GM19023 (cell line): Measurements from ENCODE around the gene AMPD3.

ENCODE experiments used
- ATAC-seq: cut with Tn5 transposase; IDR thresholded peaks from one replicate; pipeline ENCODE4 v1.9.1; 2021; ENCODE audit warnings: mild to moderate bottlenecking, moderate library complexity; ENCODE audit not compliant: unreplicated experiment

Gene AMPD3

DNA sequence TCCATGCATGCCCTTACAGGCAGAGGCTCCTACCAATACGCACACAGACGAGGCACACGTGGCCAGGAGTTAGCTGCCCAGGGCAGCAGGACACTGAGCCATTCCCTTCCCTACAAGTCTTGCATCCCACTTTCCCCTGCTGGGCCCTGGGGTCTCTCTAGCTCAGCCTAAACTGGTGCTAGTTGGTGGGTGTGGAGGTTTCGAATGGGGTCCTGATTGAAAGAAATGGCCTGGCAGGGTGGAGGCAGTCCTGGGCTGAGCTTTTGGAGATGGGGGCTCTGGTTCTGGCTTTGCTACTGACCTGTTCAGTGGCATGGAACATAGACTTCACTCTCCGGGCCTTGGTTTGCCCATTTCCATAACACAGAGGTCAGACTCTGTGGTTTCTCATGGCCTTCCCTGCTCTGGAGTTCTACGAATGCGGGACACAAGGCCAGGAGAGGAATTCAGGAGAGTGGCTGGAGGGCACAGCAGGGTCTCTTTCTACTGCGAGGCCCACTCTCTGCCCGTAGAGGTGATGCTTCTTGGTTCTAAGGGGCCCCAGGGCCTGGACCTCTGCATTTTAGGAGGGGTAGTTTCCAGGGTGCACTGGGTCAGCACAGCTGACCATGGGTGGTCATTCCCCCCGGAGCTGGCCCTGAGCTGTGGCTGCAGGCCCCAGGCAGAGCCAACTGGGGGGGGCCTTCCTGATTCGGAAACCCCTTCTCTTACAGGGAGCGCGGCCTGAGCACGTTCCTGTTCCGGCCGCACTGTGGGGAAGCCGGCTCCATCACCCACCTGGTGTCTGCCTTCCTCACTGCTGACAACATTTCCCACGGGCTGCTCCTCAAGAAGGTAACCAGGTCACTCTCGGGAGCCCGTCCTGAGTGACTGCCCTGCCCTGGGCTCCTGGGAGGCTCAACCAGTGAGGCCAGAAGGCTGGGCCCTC lies 46.0 kb downstream of the AMPD3 start:
- ATAC-seq: no peak

DNA sequence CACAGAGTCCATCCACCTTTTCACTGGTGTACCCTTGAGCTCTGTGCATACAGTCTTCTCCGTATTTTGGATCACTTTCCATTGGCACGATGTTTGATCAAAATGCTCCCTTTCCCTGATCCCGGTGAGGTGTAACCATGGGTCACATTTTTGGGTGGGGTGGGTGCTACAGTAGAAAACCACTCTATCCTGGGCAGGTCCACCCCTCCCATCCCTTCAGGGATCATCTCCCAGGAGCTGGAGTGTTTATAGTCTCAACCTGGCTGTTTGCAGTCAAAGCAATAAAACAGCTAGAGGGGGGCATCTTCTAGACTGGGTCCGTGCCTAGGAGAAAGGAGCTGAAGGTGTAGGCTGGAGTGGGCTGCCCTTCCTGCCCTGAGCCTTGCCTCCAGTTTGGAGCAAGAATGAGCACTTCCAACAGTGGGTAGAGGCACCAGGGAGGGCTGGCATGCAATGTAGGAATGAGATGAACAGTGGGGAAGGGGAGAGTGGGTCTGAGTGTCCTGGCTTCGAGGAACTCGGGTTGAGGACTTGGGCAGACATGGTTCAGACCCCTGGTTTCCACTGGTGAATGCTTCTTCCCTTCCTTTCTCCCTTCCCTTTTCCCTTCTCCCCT lies 47.1 kb downstream of the AMPD3 start:
- no peak for ATAC-seq

DNA sequence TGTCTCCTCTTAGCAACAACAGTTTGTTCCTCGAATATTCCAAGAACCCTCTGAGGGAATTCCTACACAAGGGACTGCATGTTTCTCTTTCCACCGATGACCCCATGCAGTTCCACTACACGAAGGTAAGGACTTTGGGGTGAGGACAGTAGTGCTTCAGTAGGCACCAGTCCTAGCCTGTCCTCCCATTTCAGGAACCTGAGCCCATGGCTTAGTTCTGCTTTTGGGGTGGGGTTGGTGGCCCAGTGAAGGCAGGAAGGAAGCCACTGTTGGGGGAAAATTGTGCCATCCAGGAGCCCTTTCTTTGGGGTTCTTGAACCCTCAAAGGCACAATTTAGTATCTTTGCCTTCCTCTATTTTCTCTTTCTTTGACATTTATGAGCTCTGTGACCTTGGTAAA lies 47.7 kb downstream of the AMPD3 start:
- ATAC-seq: no peak

DNA sequence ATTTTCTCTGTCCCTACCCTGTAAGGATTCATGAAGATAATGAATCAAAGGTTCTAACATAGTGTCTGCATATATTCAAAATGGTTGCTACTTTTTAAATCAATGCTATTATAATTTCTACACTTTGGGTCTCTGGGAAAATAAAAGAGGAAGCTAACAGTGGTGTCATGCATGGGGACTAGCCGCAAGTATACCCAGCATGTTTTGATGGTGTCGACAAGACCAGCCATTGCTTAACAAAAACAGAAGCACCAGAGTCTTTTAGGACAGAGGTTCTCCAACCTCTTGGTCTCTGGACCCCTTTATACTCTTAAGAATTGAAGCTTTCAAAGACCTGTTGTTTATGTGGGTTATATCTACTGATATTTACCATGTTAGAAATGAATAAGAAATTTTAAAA lies 48.2 kb downstream of the AMPD3 start:
- ATAC-seq: no peak

DNA sequence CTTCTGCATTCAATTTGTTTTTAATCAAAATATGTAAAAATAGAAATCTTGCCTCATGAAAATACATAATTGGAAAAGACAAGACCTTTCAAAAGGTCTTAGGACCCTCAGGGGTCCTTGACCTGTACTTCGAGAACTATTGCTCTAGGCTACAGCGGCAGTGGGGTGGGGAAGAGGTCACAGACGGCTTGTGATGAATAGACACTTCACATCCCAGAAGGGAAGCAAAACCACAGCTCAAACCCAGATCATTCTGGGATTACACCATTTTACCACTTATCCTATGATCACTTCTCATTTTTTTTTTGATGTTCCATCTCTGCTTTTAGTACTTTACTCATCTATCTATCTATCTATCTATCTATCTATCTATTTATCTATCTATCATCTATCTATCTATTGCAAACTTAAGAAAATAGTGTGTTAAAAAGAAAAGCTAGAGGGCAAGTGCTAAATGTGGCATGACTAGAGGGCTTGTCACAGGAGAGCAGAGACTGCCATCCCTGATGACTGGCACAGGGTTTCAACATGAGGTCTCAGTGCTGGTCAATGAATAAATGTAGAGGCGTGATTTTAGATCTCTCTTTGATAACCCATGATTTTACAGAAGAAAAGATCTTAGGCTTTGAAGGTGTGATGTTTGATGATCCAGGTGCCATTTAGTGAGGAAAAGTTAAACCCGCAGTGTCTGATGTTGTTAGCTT lies 48.9 kb downstream of the AMPD3 start:
- ATAC-seq: no peak

DNA sequence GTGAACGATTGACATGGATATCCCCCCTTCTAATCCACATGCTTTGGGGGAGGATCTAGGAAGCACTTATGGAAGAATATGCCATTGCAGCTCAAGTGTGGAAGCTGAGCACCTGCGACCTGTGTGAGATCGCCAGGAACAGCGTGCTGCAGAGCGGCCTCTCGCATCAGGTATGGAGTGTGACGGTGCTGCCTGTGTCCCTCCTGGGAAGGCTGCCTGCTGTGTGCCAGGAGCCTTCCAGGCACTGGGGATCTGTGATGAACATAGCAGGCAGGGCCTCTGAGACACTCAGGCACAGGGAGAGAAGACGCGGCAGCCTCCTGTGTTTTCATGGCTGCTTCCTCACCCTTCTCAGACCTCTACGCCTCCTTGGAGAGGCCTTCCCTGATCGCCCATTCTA lies 49.4 kb downstream of the AMPD3 start:
- no peak for ATAC-seq

DNA sequence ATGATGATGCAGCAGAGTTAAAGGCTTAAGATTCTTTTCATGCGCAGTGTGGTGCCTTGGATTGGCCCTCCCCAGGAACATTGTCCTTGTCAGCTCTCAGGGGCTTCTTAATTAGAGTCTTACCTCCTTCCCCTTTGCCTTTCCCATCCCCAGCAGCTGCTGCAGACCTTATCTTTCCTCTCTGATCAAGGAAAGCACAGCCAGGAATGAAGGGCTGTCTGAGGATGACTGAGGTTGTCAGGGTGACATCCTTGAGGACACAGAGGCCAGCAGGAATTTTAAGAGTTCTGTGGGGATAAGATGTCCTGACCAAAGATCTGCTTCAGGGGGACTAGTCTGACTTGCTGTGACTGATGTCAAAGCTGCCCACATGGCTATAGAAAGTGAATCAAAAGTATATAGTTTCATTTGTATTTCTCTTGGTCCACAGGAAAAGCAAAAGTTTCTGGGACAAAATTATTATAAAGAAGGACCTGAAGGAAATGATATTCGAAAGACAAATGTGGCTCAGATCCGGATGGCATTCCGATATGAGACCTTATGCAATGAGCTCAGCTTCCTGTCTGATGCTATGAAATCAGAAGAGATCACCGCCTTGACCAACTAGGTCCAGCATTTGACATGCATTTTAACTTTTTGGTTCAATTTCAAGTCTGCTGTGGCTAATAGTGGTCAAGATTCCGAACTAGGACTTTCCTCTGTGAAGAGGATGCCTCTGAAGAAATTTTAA lies 50.4 kb downstream of the AMPD3 start:
- ATAC-seq: no peak

DNA sequence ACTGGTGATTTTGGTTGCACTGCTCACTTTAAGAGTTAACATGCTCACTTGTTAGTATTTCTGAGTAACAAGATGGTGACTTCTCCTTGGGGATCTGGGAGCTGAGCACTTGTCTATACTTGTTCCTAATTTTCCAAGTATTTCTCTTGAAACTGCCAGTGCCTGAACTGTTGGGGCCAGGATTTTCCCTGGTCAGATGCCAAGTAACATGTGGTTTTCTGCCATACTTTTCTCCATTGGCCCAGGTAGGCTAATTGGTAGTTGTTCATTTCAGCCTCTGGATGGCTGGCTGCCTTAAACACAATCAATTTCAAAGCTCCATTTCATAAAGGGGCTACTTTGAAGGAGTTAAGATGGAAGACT lies 50.9 kb downstream of the AMPD3 start:
- ATAC-seq: no peak

DNA sequence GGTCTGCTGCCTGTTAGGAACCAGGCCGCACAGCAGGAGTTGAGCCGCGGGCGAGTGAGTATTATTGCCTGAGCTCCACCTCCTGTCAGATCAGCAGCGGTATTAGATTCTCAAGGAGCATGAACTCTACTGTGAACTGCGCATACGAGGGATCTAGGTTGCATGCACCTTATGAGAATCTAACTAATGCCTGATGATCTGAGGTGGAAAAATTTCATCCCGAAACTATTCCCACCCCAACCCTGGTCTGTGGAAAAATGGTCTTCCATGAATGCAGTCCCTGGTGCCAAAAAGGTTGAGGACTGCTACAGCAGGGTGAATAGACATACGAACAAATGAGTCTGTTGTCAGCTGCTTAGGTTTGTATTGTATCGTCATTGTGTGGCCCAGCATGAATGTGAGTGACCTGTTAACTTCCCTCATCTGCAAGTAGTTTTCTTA lies 56.1 kb downstream of the AMPD3 start:
- ATAC-seq: no peak

DNA sequence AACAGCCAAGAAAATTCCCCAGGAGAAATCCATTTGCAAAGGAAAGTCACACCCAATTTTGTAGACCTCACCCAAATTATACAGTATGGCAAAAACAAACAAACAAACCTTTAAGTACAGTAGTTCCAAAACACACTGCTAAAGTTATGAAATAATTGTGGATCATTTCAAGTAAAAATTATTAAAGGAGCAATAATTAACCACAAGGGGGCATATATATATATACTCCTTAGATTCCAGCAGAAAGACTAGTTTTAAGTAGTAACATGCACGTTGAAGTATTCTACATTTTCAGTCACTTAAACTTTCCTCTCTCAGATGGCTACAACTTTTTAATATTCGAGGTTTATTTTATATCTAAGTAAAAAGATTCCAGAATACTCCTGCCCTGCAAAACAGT lies 59.1 kb downstream of the AMPD3 start:
- ATAC-seq: no peak

DNA sequence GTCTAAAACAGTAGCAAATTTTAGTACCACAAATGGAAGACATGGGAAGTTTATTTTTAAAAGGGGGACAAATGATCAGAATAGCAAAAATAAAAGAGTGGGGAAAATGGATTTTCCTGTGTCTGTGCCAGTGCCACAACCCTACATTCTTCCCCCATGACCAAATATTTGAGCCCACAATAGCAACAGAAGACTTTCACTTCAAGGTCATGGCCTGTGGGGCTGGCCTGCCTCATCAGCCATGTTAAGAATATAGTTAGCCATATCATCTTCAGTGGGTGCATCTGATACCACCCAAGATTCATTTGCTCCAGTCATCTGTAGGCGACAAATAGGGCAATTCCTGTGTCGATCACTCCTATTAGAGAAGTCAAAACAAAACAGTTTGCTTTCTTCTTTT lies 59.6 kb downstream of the AMPD3 start:
- no peak for ATAC-seq

DNA sequence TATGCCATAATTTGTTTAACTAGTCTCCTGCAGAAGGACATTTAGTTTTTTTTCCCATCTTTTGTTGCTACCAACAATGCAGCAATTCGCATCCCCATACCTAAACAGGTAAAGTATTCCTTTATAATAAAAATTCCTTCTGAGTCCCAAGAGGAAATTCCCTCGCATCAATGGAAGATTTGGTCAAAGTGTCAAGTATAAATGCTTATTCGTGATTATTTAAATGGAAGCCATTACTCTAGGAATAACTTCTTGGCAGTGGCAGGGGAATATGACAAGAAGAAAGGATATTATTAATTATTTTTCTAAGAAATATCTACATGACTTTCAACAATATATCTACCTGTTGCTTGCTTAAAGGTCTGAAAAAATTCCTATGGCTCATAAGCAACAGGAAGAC lies 60.4 kb downstream of the AMPD3 start:
- ATAC-seq: no peak

DNA sequence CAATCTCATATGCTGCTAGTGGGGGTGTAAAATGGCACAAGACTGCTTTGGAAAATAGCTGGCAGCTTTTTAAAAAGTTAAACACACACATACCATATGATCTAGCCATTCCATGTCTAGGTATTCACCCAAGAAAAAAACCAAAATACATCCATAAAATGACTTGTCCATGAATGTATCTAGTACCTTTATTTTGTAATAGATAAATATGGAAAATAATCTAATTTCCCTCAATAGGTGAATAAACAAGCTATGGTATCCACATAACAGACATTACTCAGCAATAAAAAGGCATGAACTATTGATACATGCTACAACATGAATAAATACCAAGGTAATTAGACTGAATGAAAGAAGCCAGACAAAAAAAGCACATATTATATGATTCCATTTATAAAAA lies 63.1 kb downstream of the AMPD3 start:
- ATAC-seq: no peak

DNA sequence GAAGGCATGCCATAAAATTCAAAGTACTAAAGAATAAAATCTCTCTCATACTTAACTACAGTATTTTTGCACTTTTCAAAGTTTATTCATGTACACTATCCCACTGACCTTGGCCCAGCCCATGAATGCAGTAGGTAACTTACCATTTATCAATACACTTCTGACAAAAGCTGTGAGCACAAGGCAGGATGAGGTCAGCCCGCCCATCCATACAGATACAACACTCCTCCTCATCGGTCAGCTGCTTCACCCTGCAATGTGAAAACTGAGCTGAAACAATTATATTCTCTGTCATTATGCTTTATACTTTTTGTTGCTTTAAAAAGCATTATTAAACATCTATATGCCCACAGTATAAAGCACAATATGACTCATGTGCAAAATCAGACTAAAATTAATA lies 63.8 kb downstream of the AMPD3 start:
- ATAC-seq: no peak

DNA sequence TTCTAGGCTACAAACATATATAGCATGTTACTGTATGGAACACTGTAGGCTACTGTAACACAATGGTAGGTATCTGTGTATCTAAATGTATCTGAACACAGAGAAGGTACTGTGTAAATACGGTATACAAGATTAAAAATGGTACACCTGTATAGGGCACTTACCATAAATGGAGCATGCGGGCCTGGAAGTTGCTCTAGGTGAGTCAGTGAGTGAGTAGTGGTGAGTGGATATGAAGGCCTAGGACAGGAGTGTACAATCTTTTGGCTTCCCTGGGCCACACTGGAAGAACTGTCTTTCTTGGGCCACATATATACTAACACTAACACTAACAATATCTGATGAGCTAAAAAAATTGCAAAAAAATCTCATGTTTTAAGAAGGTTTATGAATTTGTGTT lies 64.6 kb downstream of the AMPD3 start:
- ATAC-seq: no peak

DNA sequence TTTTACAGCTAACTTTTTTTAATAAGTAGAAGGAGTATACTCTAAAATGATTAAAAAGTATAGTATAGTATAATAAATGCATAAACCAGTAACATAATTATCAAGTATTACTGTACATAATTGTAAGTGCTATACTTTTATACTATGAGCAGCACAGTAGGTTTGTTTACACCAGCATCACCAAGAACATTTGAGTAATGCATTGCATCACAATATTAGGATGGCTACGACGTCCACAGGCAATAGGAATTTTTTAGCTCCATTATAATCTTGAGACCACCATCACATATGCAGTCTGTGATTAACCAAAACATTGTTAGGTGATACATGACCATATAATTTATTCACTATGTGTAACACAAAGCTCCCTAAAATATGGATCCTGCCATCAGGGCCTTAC lies 65.5 kb downstream of the AMPD3 start:
- no peak for ATAC-seq

DNA sequence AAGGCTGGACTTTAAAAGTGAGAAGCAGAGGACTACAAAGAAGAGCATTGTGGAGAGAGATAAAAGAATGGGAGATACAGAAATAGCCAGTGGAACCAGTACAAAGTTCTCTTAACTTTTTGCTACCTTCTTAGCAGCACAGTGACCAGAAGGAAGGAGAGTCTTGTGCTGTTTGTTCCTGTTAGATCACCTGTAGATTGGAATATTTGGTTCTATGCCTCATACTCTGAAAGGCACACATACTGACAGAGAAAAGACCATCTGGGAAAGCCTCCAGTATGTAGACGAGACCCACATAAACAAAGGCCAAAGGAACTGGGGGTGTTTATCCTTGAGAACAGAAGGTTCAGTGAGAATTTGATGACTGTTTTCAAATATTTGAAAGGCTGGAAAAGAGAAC lies 67.2 kb downstream of the AMPD3 start:
- no peak for ATAC-seq

DNA sequence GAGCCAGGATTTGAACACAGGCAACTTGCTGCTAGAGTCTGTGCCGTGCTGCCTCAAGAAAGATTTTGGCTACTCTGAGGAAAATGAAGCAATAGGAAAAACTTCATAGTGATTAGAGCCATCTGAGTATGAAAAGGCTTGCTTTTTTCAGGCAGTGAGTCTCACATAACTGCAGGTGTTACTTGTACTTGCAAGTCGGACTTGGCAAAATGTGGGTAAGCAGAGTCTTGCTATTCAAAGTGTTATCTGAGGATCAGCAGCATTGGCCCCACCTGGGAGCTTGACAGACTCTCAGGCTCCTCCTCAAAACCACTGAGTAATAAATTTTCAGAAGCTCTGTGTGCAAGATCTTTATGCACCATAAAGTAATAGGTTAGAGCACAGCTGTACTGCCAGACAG lies 67.9 kb downstream of the AMPD3 start:
- ATAC-seq: no peak

DNA sequence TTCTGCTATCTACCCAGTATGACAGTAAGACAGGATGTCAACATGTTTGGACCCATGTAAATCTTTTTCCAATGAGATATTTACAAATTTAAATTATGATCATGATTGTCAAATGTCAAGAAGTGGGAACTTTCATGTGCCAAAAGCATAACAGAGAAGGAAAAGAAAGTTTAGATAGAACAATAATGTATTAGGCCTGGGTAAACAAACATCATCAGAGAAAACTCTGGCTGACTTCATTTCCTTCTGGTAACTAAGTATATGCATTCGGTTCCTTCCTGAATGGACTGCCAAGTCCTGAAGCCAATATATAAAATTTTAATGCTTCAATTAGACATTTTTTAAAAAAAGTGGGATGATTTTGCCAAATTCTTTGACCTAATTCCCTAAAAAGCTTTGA lies 69.4 kb downstream of the AMPD3 start:
- no peak for ATAC-seq

DNA sequence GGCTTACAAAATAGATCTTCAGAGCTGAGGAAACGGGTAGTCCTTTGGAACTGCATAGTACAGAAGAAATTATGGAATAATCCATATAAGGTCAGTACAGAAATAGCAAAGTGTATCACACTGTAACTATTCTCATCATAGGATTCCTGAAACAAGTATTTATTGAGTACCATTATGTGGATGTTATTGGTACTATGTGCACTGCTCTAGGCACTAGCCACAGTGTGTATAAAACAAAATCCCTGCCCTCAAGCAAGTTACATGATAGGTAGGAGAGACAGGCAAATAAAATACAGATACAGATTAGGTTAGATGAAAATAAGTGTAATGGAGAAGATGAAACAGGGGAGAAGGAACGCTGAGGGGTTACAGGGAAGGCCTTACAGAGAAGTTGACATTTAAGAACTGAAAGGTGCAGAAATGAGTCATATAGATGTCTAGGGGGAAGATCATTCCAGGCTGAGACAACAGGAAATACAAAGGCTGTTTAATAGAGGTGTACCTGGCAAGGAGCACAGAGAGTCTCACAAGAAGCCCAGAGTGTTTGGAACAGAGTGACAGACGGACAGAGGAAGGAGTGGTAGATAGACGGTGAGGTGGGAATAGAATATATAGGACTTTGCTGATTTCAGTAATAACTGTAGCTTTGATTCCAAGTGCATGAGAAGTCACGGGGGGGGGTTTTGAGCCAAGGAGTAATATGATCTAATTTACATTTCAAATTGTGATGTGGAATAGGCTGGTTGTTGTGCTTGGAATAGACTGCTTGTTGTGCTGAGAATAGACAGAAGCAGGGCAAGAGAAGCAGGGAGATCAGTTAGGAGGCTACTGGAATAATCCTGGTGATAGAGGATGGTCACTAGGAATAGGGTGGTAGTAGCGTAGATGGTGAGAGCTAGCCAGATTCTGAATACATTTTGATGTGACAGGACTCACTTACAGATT lies 72.2 kb downstream of the AMPD3 start:
- peak; percentile 45 for ATAC-seq
